ENCODE results near the gene SLC35E1.
"Not testable (repeated sequence)": the region's sequence is repeated elsewhere in the genome, so short reads cannot be mapped to it uniquely, and the experiment has no call there.

SLC35E1 gene

DNA sequence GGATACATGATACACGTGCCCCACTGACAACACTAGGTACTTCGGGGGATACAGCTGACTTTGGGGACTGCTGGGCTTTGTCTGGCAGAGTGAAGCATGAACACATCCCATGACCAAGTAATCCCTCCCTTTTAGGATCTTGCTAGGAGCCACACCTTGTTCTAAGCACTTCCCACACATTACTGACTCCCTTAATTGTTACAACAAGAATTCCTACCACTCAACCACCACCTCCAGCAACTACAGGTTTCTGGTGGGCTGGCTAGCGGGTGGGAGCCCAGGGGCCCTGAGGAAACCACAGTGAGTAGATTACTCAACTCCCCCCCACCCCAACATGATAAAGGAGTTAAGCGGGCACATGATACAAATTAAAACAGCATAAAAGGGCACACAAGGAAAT lies 7.2 kb upstream of the SLC35E1 start:
- no peak for DNase-seq

DNA sequence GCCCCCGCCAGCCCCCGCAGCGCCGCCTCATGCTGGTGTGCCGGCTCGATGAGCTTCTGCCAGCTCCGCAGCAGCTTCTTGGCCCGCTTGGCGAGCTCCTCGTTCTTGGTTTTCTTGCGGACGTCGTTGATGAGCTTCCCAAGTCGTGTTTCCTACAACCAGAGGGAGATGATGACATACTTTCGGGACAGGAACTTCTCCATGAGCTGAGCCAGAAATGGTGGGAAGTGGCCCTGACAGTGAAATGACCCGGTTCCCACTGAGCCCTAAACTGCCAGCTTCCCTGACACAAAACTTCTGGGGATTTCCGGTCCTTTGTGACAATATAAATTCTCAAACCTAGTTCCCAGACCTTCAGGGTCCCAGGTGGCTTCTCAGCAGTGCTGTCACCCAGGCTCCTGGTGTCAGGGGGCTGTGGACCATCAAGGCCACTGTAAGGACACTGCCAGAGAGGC lies 5.3 kb upstream of the SLC35E1 start:
- DNase-seq = no peak

DNA sequence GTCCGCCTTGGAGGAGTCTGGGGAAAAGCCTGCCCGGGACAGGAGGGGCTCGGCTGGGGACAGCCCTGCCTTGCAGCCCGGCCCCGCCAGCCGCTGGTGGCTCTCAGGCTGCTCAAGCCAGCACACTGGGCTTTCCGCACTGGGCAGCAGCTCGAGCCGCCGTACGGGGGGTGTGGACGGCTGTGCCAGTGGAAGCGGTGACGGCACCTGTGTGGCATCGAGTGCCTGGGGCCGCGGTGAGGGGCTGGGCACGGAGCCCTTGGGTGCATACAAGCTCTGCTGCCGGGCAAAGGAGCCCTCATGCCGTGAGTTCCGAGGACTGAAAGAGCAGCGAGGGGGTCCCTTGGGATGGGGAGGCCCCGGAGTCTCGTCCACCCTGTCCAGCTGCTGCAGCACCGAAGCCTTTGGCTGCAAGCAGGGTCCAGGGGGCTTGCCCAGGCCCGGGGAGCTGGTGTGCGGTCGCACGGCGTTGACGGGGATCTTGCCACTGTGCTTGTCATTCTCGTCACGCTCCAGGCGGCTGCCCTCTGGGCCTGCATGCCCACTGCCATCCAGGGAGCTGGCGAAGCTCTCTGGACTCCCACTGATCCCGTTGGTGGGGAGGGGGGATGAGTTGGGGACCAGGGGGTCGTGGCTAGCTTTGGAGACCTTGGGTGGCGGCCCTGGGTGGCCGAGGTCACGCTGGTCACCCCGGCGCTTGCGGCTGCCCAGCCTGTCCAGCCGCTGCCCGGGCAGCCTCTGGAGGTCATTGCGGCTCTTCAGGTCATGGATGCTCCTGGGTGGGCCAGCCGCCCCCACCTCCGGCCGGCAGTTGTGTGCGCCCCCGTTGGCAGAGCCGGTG lies 4.7 kb upstream of the SLC35E1 start:
- no peak for DNase-seq

DNA sequence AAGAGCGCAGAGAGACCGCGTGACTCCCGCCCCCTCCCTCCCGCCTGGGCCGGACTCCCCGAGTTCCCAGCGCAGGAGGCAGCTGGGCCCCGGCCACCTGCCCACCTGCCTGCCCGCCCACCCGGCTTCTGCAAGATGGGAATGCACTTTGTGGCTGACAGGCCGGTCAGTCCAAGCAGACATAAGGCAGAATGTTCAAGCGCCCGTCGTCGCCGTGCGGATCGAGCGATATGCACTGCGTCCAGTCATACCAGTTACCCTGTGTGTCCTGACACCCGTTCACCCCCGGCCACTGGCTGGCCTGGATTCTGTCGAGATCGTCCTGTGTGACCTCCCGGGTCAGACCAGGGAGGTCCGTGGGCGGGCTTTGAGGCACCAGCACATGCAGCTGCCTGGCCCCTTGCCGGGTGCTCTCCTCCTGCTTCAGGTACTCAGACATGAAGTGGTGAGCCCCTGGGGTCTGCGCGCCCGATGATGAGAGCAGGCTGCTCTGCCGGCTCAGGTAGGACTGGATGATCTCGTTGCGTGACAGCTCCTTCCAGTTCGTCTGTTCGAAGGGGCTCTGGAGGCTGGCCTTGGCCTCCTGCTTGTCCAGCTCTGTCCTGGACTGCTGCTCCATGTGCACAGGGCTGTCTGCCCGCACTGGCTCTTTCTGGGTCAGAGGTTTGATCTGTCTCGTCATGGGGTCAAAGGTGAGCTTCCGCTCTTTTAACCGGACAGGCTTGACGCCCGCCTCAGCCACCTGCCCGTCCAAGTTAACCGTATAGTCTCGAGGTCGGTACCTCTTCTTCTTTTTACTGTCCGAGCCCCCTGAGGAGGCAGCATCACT lies 3.9 kb upstream of the SLC35E1 start:
- DNase-seq = no peak

DNA sequence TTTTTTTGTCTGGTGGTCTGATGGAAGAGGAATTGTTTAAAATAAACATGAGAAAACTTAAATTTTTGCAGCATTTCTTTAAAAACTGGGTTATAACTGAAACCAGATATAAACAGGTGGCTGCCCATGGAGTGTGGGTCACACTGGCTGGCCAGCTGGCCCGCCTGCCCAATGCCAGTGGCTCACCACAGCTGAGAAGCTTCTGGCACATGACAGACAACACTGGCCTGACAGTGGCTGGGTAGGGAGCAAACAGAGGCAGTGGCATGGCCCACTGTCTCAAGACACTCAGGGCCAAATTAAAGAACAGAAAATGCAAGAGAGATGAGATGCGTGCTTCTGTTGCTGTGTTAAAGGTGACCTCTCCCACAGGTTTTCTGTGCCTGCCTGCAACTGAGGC lies 3.1 kb upstream of the SLC35E1 start:
- DNase-seq = no peak

DNA sequence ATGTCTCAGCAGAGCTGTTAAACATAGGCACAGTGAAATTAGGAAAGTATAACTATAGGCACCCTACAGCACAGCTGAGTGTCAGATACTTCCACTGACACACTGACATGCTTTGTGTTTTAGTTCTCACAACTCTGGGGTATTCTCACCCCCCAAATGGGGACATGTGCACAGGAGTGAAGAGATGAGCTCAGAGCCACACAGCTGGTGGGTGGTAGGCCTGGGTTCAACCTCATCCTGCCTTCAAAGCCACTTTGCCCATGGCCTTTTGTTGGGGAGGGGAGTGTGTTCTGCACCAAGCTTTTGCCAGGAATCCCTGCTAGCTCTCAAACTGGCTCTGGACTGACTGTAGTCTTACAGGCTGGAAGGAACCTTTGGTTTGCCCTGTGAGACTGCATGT lies 1.7 kb upstream of the SLC35E1 start:
- DNase-seq = no peak

DNA sequence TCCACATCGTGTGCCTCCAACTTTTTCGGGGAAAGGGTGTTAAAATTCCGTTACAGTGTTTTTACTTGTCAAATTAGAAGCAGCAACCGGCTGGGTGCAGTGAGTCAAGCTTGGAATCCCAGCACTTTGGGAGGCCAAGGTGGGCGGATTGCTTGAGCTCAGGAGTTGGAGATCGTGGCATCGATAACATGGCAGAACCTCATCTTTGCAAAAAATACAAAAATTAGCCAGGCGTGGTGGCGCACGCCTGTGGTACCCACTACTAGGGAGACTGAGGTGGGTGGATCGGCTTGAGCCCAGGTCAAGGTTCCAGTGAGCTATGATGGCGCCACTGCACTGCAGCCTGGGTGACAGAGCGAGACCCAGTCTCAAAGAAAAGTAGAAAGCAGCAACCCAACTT lies 1.1 kb upstream of the SLC35E1 start:
- no peak for DNase-seq

DNA sequence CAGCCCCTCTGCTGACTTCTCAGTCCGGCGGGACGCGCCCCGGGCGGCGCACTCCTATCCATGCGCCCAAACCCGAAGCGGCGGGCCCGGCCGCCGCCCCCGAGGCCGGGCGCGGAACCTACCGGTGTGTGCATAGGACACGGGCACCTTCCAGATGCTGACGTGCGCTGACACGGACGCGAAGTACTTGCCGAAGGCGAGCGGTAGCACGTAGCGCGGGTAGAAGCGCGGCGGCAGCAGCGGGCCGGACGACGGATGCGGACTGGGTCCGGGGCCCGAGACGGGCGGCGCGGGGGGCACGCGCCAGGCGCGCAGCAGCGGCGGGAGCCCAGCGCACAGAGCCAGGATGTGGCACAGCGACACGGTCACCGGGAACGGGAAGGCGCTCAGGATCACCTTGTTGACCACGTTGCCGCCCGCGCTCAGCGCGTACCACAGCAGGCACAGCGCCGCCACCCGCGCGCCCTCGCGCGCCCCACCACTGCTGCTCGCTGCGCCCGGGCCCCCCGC lies 338 bp downstream of the SLC35E1 start:
- no peak for DNase-seq

DNA sequence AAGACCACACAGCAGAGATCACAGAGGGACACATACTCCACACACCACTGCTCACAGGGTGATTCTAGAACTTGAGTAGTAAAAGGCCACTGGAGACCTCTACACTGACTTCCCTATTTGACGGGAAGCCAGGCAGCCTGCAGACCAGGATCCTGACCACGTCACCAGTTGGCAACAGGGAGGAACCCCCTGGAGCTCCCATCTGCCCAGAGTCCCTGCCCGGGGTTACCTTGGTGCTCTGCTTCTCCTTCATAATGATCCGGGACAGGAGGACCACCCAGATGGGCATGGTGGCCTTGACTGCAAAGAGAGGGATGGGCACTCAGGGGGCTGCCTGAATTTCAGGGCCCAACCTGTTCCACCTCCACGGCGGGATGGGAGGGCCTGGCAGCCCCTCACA lies 932 bp downstream of the SLC35E1 start:
- no peak for DNase-seq

DNA sequence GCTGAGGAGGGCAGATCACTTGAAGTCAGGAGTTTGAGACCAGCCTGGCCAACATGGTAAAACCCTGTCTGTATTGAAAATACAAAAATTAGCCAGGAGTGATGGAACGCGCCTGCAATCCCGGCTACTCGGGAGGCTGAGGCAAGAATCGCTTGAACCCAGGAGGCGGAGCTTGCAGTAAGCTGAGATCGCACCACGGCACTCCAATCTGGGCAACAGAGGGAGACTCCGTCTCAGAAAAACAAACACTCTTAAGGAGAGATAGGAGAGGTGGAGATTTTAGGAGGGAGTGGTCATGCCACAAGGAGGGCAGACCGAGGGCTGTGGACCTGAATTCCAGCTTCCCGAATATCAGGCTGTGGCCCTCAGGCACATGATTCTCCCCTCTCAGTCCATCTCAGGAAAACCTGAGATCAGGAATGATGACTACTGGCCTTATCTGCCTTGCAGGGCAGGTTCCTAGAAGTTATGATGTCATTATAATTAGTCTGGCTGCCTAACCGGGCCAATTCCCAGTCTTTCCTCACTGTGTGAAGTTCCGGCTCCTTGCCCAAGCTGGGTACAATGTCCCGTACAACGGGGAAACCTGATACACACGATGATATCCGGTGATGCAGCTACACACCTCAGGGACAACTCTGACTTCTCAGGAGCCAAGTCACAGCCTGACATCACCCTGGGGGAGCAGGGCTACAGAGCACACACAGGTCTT lies 2.5 kb downstream of the SLC35E1 start:
- DNase-seq = no peak

DNA sequence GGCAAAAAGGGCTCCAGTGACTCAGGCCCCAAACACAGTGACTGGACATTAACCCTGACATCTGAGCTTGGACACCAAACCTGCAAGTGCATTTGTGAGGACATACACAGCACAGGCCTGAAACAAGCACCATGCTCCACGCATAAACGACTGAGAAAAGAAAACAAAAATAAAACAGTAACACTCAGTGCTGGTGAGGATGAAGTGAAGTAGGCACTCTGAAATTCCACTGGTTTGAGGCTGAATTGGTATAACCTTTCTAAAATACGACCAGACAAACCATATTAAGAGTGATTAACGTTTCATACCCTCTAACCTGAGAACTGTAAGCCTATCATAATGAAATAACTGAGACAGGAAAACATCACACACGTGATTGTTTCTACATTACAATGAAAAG lies 5.5 kb downstream of the SLC35E1 start:
- no peak for DNase-seq

DNA sequence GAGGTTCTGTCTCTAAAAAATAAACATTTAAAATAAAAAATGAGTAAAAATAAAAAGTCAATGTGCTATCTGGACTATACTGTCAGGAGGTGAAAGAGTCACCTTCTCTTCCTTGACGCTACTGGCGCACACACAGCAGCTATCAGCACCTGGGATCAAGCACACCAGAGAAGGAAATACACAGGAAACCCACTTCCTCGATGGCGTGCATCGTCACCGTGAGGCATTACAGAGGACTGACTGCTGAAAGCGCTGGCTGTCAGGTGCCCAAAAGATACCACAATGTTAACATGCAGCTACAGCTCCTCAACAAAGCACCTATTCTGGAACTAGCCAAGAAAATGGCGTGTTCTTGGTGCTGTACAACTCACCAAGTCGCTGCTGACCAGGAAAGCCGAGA lies 6.1 kb downstream of the SLC35E1 start:
- peak; percentile 50 for DNase-seq

DNA sequence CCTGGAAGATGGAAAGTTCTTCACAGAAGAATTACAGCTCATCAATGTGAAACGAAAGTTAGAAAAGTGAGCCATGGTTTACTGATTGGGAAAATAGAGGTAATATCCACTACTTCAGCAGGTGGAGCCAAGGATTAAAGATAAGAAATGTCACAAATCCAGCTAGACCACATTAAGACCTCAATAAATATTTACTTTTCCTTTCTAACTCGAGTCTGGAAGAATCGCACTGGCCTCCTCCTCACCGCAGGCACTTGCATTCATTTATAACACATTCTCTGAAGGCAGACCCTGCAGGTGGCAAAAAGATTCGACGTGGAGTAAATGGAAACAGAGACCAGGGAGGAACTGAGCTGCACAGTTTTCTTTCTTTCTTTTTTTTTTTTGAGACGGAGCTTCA lies 7.4 kb downstream of the SLC35E1 start:
- DNase-seq = no peak

DNA sequence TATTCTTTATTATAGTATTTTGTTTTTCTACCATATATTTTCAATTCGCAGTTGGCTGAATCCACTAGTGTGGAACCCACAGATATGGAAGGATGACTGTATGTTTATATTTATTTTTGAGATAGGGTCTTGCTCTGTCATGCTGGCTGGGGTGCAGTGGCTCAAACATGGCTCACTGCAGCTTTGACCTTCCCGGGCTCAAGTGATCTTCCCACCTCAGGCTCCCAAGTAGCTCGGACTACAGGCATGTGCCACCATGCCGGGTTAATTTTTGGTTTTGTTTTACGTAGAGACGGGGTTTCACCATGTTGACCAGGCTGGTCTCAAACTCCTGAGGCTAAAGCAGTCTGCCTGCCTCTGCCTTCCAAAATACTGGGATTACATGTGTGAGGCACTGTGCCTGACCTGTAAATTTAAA lies 9.6 kb downstream of the SLC35E1 start:
- DNase-seq = no peak

DNA sequence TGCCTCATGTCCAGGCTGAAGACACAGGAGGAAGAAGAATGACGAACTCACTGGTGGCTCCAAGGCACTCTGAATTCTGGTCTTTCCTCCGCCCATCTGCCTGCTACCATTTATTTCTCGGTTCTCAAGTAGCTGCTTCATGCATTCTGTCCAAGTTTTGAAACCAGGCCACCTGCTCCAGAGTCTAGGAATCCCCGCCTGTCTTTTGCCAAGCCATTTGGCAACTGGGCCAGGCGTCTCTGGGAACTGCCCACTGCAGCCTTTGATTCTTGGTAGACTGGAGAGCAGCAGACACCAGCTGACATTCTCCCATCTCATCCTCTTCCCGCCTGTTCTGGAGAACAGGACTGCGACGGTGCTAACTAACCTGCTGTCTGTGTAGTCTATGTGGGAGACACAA lies 10.8 kb downstream of the SLC35E1 start:
- DNase-seq = no peak

DNA sequence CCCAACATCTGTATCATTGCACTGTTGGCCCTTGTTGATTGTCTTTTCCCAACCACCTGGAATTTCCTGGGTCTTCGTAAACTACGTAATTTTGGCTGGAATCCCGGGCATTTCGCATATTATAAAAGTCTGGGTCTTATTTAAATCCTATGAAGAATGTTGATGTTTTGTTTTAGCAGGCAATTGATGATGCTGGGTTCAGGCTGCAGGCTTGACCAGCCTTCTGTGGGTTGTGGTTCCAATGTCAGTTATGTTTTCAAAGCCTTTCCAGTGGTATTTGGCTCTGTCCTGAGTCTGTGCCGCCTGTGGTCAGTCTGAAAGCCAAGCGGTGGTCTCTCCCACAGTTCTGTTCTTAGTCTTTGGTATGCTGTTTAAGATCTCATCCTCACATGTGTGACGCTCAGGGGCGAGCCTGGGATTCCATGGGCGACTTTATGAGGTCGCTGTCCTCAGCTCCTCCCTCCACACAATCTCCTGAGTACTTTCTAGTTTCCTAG lies 12.4 kb downstream of the SLC35E1 start:
- no peak for DNase-seq

DNA sequence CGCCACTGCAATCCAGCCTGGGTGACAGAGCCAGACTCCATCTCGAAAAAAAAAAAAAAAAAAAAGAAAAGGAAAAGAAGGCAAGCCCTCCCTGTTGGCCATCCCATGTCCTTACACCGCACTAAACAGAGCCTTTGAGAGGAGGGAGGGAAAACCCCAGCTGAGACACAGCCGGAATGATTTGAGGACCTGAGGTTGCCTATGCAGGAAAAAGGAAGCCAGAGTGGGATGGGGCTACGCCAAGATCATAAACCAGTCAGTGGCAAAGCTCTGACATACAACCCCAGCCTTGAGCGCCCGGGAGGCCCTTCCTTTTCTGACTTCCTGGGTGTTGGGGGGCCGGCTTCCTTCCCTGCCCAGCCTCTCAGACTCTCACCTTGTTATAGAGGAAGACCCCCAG lies 17.4 kb downstream of the SLC35E1 start:
- no peak for DNase-seq

DNA sequence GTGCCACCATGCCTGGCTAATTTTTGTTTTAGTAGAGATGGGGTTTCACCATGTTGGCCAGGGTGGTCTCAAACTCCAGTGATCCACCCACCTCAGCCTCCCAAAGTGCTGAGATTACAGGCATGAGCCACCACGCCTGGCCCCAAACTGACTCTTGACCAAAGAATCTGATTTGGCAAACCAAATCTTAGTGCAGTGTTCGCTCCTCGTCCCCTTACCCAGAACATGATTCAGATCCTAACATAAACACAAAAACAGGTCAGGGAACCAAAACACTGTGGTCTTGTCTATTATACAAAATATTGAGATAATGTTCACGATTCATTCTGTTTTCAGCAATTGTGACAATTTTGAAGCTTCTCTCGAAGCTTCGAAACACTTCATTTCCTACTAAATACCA lies 20.3 kb downstream of the SLC35E1 start:
- DNase-seq = not testable (repeated sequence)

DNA sequence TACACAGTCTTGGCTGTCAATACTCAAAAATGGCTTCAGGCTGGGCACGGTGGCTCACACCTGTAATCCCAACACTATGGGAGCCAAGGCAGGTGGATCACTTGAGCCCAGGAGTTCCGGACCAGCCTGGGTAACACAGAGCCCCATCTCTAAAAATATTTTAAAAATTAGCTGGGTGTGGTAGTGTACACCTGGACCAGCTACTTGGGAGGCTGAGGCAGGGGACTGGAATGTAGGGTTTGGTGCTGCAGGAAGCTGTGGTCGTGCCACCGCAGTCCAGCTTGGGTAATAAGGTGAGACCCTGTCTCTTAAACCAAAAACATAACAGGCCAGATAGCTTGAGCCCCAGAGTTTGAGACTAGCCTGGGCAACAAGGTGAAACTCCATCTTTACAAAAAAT lies 23.3 kb downstream of the SLC35E1 start:
- no peak for DNase-seq

DNA sequence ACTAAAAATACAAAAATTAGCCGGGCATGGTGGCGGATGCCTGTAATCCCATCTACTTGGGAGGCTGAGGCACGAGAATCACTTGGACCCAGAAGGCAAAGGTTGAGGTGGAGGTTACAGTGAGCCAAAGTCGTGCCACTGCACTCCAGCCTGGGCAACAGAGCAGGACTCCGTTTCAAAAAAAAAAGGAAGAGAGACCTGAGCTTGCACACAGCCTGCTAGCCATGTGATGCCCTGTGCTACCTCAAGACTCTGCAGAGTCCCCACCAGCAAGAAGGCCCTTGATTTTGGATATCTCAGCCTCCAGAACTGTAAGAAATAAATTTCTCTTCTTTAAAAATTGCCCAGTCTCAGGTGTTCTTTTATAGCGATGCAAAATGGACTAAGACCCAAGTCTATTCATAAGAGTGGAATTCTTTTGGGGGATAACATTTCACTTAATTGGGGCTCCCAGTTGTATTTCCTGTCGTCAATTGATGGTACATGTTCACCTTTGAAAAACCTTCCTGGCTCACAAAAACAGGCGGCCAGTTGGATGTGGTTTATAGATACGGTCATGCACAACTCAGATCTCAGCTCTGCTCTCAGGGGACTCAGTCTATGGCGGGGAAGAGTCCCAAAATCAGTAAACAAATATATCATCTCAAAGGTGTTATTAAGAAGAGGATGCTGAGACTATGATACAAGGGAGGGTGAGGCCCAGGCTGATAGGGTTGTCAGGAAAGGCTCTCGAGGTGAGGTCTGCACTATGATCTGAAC lies 27.6 kb downstream of the SLC35E1 start:
- no peak for DNase-seq

DNA sequence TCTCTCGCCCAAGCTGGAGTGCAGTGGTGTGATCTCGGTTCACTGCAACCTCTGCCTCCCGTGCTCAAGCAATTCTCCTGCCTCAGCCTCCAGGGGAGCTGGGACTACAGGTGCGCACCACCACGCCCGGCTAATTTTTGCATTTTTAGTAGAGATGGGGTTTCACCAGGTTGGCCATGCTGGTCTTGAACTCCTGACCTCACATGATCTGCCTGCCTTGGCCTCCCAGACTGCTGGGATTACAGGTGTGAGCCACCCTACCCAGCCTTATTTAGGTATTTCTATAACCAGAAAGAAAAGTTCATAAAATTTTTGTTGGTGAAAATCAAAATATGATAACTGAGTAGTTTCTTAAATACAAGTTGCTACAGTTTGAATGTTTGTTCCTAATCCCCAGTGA lies 28.5 kb downstream of the SLC35E1 start:
- not testable (repeated sequence) for DNase-seq

DNA sequence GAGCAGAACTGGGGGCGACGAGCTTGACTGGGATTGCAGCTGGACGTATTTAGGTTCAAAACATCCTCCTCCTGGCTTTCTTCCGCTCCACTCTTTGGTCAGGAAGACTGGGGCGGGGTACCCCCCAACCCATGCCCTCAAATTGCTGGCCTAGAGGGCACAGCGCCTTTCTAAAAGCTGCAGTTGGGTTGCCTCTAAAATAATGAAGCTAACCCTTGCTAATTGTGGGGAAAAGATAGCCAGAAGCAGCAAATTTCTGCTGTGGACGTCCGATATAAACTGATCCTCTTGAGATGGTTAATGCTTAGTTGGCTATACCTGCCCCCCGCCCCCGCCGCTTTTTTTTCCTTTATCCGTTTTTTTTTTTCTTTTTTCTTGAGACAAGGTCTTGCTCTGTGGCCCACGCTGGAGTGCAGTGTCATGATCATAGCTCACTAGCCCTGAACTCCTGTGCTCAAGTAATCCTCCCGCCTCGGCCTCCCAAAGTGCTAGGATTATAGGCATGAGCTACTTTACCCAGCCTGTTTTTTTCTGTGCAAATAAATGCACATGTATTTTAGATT lies 29.2 kb downstream of the SLC35E1 start:
- no peak for DNase-seq

All from stimulated activated CD4-positive, alpha-beta T cell treated with anti-CD3 and anti-CD28 coated beads, Interleukin-12 subunit alpha, Interleukin-12 subunit beta, amount 100 ng/mL, for 4 hours (primary cell).